ENCODE data around the gene KMT5B. TPM values are rescaled to one million over a fixed set of nuclear protein-coding genes. Genes with fewer than 3 reads are reported as not detected.

KMT5B gene
- 65.2 and 73.0 TPM in 2 replicates for total RNA-seq (2013; cell fraction: nucleolus; rRNA removed)
- 12.5 and 15.5 TPM in 2 replicates for total RNA-seq (2014; rRNA removed)
- total RNA-seq (2014; rRNA removed; fragmentation: Illumina TruSeq; extraction: Trizol) = 18.8 and 19.6 TPM in 2 replicates
- 19.6 and 19.9 TPM in 2 replicates for total RNA-seq (2021)
- polyA plus RNA-seq (2011; ENCODE audit: low read depth) = 11.1 TPM
- 21.8 and 35.3 TPM in 2 replicates for polyA plus RNA-seq (2011; rRNA removed)
- polyA plus RNA-seq (2011; cell fraction: cytosol; rRNA removed) = 8.0 and 9.5 TPM in 2 replicates
- 15.3 and 16.2 TPM in 2 replicates for polyA plus RNA-seq (2011; cell fraction: nucleus; rRNA removed)
- 17.1 and 17.4 TPM in 2 replicates for polyA plus RNA-seq (2012)
- polyA plus RNA-seq (2014; fragmentation: Illumina TruSeq; extraction: Trizol) = 20.5 and 28.2 TPM in 2 replicates
- 1 to 10 TPM; 4.7 to 7.4 TPM for polyA plus RNA-seq (2014; fragmentation: Nextera tagmentation; extraction: Ambion mirVana)
- polyA plus RNA-seq (2014; rRNA removed) = 12.4 and 14.3 TPM in 2 replicates
- 10 to 100 TPM; 16.4 to 20.6 TPM for polyA plus RNA-seq (2016; fragmentation: Nextera tagmentation; extraction: Ambion mirVana)
- polyA minus RNA-seq (2011; rRNA and poly(A)+ RNA removed) = 14.3 and 16.9 TPM in 2 replicates
- polyA minus RNA-seq (2011; cell fraction: cytosol; rRNA and poly(A)+ RNA removed) = 9.6 and 11.4 TPM in 2 replicates
- polyA minus RNA-seq (2011; cell fraction: nucleus; rRNA and poly(A)+ RNA removed) = 7.7 and 17.0 TPM in 2 replicates
- percentile 79 among the genes with signal in this experiment for Bru-seq, nascent RNA
- BruChase-seq, experiment 1, labeled RNA remaining after a 6-hour chase = percentile 79 among the genes with signal in this experiment
- BruChase-seq, experiment 2, labeled RNA remaining after a 2-hour chase = percentile 83 among the genes with signal in this experiment
- long read RNA-seq, experiment 1, partial matches to known transcripts = 3 of 9 reads
- long read RNA-seq, experiment 1, other reads (novel, unspliced or antisense) = 6 of 9 reads
- long read RNA-seq, experiment 2, partial matches to known transcripts = 11 of 27 reads
- long read RNA-seq, experiment 2, other reads (novel, unspliced or antisense) = 16 of 27 reads

DNA sequence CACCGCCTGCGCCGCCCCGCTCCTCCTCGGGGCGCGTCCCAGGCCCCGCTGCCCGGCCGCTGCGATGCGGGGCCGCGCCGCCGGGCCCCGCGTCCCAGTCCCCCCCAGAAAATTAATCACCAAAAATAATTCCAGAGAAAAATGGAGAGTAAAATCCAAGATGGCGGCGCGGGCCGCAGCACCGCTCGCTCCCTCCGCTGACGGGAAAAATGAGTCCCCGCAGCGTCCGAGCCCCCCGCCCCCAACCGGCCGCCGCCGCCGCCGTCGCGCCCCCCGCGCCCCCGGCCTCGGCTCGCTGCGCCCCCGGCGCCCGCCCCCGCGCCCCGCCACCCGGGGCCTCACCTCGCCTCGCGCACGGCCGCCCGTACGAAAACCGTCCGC is at the start of gene KMT5B:
Gene KMT5B, minus strand, starts transcription at position 162 of the 381 bp plus-strand sequence. CDS start 23,220 bp downstream, outside the sequence.
- Histone ChIP-seq H3K4me3 (peak within 1 kb of the TSS; percentile 99), H3K4me1 (ENCODE audit: control insufficient read depth, insufficient read depth, low read length) (peaks cover 11% of the 10 kb centered on the region), H3K27ac (ENCODE audit: control insufficient read depth, insufficient read depth) (peak within 1 kb of the TSS; percentile 91), H3K27me3 (replicated peaks in 1 of 2; ENCODE audit: control insufficient read depth in 2 of 2, insufficient read depth in 2 of 2, low read length in 1 of 2) (no peaks in the 10 kb centered on the region), H3K9me3 (replicated peaks; ENCODE audit: control insufficient read depth, insufficient read depth, low read length) (no peaks in the 10 kb centered on the region), H3K9ac (ENCODE audit: control insufficient read depth, insufficient read depth, low read length) (peak within 1 kb of the TSS; percentile 77), H3K36me3 (ENCODE audit: control insufficient read depth in 2 of 2, insufficient read depth in 2 of 2, low read length in 1 of 2) (no peaks in the 10 kb centered on the region), H3K4me2 (ENCODE audit: control insufficient read depth, insufficient read depth) (peak within 1 kb of the TSS; percentile 91), H2AFZ (ENCODE audit: control insufficient read depth, low read depth, low read length) (peak within 1 kb of the TSS; percentile 85), H4K20me1 (ENCODE audit: control insufficient read depth, insufficient read depth) (peaks cover 9% of the 10 kb centered on the region), H3K79me2 (ENCODE audit: control insufficient read depth, insufficient read depth, low read length) (peaks cover 33% of the 10 kb centered on the region)
- WGBS (ENCODE audit: insufficient coverage, insufficient replicate concordance, low lambda C conversion rate, missing lambda C conversion rate) = 0% methylated on average over 10 of the region's 60 CpGs
- ChIA-PET RAD21 (ENCODE audit: unreplicated experiment) (no interaction called here), SMC1A (ENCODE audit: uncharacterized antibody, unreplicated experiment) (no interaction called here), CTCF (no interaction called here), POLR2A (interaction anchor here (0.7 kb wide), 1 partner anchor 14 kb away, joined by 3 read pairs; no protein-coding TSS in a partner anchor)
- no peak for ATAC-seq
- no TSS peak for BruUV-seq (replicated peaks)
- no peak for FAIRE-seq
- TF ChIP-seq YY1 (IDR thresholded peaks at IDR 0.05; ENCODE audit: low read depth, low read length) (peak; percentile 96), POU2F2 (IDR thresholded peaks at IDR 0.05; ENCODE audit: borderline replicate concordance, low read depth, low read length) (no peak), RBBP5 (conservative IDR thresholded peaks at IDR 0.05) (no peak), TAF1 (IDR thresholded peaks at IDR 0.05; ENCODE audit: borderline replicate concordance, low read depth, low read length) (peak; percentile 55; the same call in 1 of the 2 replicates), BACH1 (IDR thresholded peaks at IDR 0.05; ENCODE audit: borderline replicate concordance) (no peak), CREB1 (IDR thresholded peaks at IDR 0.05; ENCODE audit: low read depth) (0 out of 2 replicates have a peak, but pooled peaks have one; percentile 21)
- TF ChIP-seq, protein P1, sequence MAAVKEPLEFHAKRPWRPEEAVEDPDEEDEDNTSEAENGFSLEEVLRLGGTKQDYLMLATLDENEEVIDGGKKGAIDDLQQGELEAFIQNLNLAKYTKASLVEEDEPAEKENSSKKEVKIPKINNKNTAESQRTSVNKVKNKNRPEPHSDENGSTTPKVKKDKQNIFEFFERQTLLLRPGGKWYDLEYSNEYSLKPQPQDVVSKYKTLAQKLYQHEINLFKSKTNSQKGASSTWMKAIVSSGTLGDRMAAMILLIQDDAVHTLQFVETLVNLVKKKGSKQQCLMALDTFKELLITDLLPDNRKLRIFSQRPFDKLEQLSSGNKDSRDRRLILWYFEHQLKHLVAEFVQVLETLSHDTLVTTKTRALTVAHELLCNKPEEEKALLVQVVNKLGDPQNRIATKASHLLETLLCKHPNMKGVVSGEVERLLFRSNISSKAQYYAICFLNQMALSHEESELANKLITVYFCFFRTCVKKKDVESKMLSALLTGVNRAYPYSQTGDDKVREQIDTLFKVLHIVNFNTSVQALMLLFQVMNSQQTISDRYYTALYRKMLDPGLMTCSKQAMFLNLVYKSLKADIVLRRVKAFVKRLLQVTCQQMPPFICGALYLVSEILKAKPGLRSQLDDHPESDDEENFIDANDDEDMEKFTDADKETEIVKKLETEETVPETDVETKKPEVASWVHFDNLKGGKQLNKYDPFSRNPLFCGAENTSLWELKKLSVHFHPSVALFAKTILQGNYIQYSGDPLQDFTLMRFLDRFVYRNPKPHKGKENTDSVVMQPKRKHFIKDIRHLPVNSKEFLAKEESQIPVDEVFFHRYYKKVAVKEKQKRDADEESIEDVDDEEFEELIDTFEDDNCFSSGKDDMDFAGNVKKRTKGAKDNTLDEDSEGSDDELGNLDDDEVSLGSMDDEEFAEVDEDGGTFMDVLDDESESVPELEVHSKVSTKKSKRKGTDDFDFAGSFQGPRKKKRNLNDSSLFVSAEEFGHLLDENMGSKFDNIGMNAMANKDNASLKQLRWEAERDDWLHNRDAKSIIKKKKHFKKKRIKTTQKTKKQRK (IDR thresholded peaks at IDR 0.05; ENCODE audit: low read depth, low read length) = no peak
- TF ChIP-seq, protein P2, sequence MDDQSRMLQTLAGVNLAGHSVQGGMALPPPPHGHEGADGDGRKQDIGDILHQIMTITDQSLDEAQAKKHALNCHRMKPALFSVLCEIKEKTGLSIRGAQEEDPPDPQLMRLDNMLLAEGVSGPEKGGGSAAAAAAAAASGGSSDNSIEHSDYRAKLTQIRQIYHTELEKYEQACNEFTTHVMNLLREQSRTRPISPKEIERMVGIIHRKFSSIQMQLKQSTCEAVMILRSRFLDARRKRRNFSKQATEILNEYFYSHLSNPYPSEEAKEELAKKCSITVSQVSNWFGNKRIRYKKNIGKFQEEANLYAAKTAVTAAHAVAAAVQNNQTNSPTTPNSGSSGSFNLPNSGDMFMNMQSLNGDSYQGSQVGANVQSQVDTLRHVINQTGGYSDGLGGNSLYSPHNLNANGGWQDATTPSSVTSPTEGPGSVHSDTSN (IDR thresholded peaks at IDR 0.05; ENCODE audit: insufficient replicate concordance, low read depth, low read length) = peak; percentile 79
- DNase-seq (ENCODE audit: low read depth, low spot score) = no peak
- intact Hi-C loops (cut with micrococcal nuclease; ENCODE audit: unreplicated experiment) (no loop called here), in situ Hi-C loops (cut with MboI) (no loop called here)
